ENCODE measurements around the gene HOXC9. TPM values are rescaled to one million over a fixed set of nuclear protein-coding genes. Genes with fewer than 3 reads are reported as not detected.

The HOXC9 gene
- polyA plus RNA-seq, 1 of the 3 experiments (the other 2 are of a cell fraction): 1.9 TPM

- CTCF ChIA-PET: interaction anchor here (1.2 to 2.0 kb wide), 3 partner anchors 13 to 174 kb away, joined by 3 to 15 read pairs (median 3); partner anchors contain the start of gene HOXC5
- POLR2A ChIA-PET: interaction anchor here (1.1 kb wide), 1 partner anchor 8 kb away, joined by 4 read pairs; the partner anchor contains the start of gene HOXC4
- Histone ChIP-seq H3F3A (replicated peaks; ENCODE audit: insufficient read depth) (no peaks in the 10 kb centered on the region), H3K9me2 (no peaks in the 10 kb centered on the region), H3K4me1 (ENCODE audit: control insufficient read depth in 1 of 2, insufficient read depth in 2 of 2, low read depth in 1 of 2, low read length in 1 of 2) (no peaks in the 10 kb centered on the region; a peak in 1 of 4 replicates), H3K4me3 (ENCODE audit: low read depth in 2 of 2, low read length in 1 of 2) (no peak overlapping the region), H2AFZ (ENCODE audit: low read depth) (no peak overlapping the region), H3K27ac (ENCODE audit: low read depth in 2 of 2, low read length in 1 of 2) (no peak overlapping the region), H3K9me3 (no peaks in the 10 kb centered on the region), H3K4me2 (no peak overlapping the region), H3K36me3 (replicated peaks in 1 of 2; ENCODE audit: control insufficient read depth in 1 of 2, insufficient read depth in 2 of 2, low read length in 1 of 2) (no peaks in the 10 kb centered on the region), H3K79me2 (ENCODE audit: insufficient read depth) (no peaks in the 10 kb centered on the region), H3K27me3 (ENCODE audit: insufficient read depth) (no peaks in the 10 kb centered on the region), H4K20me1 (ENCODE audit: insufficient read depth) (no peaks in the 10 kb centered on the region), H3K9ac (no peak overlapping the region)
- no peak for DNase-seq
- 84% methylated on average over 16 of the region's 16 CpGs for WGBS (ENCODE audit: low lambda C conversion rate)
- no peak for TF ChIP-seq SMC3 (IDR thresholded peaks at IDR 0.05; ENCODE audit: low read depth, low read length)
- TF ChIP-seq EZH2phosphoT487 (IDR thresholded peaks at IDR 0.05; ENCODE audit: borderline replicate concordance, low read depth): no peak
- no peak for TF ChIP-seq FOXM1 (IDR thresholded peaks at IDR 0.05; ENCODE audit: low read depth)
- TF ChIP-seq USF2 (IDR thresholded peaks at IDR 0.05; ENCODE audit: borderline replicate concordance, low read depth, low read length): no peak
- TF ChIP-seq REST (IDR thresholded peaks at IDR 0.05; ENCODE audit: low read depth, low read length): no peak
- no peak for TF ChIP-seq SIN3A (IDR thresholded peaks at IDR 0.05; ENCODE audit: borderline replicate concordance, low read depth, low read length)
- no peak for TF ChIP-seq FOSL2 (IDR thresholded peaks at IDR 0.05; ENCODE audit: borderline replicate concordance, low read depth)
- no peak for TF ChIP-seq JUND (IDR thresholded peaks at IDR 0.05)
- TF ChIP-seq MEF2A (IDR thresholded peaks at IDR 0.05; ENCODE audit: borderline replicate concordance, low read depth): no peak
- no peak for TF ChIP-seq RFX5 (IDR thresholded peaks at IDR 0.05; ENCODE audit: low read length)
- TF ChIP-seq IRF3 (IDR thresholded peaks at IDR 0.05; ENCODE audit: low read depth, low read length): no peak
- no peak for TF ChIP-seq GATA2 (CRISPR knock-in tag; IDR thresholded peaks at IDR 0.05)
- TF ChIP-seq POLR2AphosphoS5 (IDR thresholded peaks at IDR 0.05; ENCODE audit: low read depth, low read length): no peak
Measured at GRCh38 chr12:54045868-54046521, 46.0 kb downstream of the HOXC9 start.

Measured in SK-N-SH (cell line).